PC-3 (cell line): ENCODE results near the gene PTPRE.

ENCODE experiments used
- CTCF ChIP-seq: fragments of 300-600 bp; sonication (generic); conservative IDR thresholded peaks from 2 replicates; pipeline ENCODE4 v1.5.1; 2017; ENCODE audit warnings: antibody characterized with exemption, low read depth, mild to moderate bottlenecking, low read length
- EZH2 ChIP-seq: fragments of 300-600 bp; sonication (generic); IDR thresholded peaks from one replicate; pipeline ENCODE4 v1.6.1; 2017; ENCODE audit warnings: antibody characterized with exemption, mild to moderate bottlenecking, low read length; ENCODE audit not compliant: unreplicated experiment
- EZH2phosphoT487 ChIP-seq: fragments of 300-600 bp; sonication (generic); IDR thresholded peaks from 2 replicates; pipeline ENCODE4 v1.6.1; 2018; ENCODE audit warnings: mild to moderate bottlenecking, antibody characterized with exemption, low read length, borderline replicate concordance

- TF ChIP-seq EZH2, result no peak
- no peak for TF ChIP-seq CTCF
- no peak for TF ChIP-seq EZH2phosphoT487
These were observed 86.3 kb downstream of the PTPRE start for GRCh38 chr10:127993056-127993690.
